Measurements from ENCODE around the gene DYSF.

Gene DYSF

DNA sequence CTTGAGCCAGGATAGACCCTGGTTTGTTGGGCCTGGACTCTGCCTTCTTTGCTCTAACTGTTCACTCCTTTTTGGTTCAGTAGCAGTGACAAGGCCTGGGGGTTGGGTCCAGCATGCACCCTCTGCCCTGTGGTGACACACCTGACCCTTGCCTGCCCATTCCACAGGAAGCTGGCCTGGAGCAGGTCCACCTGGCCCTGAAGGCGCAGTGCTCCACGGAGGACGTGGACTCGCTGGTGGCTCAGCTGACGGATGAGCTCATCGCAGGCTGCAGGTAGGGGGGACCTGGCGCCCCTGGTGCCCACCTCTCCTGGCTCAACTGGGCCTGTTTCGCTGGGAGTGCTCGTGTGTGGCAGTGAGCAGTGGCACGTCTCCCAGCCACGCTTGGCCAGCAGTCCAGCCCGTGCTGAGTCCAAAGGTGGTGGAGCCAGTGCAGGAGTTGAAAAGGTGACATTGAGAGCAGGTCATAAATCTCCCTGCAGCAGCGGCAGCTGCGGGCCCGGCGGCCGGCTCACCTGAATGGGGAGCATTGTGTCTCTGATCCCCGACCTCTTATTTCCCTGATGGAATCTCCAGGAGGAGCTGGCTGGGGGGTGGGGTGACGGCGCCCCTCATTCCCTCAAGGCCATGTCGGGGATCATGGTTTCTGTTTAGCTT lies 102.6 kb downstream of the DYSF start:
- DNase-seq = no peak

DNA sequence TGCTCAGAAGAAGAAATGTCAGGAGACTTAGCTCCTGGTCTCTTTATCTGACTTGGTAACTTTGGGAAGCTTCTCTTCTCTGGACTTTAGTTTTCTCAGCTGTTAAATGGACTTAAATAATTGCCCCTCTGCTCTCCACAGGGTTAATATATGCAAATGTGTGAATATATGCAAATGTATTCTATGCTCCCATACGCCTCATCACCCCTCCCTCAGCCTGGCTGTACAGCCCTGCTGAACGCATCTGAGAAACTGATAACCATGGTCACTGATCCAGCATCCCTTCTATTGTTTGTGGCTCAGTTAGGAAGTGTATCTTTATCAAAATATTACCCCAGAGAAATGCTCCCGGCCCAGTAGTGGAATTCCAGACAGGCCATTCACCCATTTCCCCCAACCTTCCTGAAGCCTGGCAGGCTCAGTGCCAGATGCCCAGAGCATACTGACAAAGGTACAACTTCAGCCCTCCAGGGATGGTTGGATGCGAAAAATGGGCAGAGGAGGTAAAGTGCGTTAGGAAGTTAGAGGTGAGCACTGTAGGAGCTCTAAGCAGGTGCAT lies 103.4 kb downstream of the DYSF start:
- no peak for DNase-seq

DNA sequence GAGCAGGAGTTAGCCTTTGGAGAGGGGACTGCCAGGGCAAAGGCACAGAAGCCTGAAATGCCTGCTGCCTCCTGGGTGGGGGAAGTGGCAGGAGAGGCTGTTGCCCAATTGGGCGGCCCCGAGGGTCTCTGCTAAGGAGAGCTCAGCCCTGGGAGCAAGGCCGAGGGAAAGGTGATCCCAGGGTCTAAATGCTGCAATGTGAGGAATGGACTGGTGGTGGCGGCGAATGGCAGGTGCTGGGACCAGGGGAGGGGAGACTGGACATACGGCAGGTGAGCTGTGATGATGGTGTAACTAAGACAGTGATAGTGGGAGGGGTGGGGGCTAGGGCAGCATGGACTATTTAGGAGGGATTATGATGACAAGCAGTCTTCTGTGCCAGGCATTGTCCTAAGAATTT lies 104.0 kb downstream of the DYSF start:
- DNase-seq = no peak

GRCh38 chr2:71558300-71559051 lies 105.1 kb downstream of the DYSF start:
- DNase-seq = no peak

- no peak for DNase-seq
Observed at GRCh38 chr2:71559080-71559827, 105.9 kb downstream of the DYSF start.

DNA sequence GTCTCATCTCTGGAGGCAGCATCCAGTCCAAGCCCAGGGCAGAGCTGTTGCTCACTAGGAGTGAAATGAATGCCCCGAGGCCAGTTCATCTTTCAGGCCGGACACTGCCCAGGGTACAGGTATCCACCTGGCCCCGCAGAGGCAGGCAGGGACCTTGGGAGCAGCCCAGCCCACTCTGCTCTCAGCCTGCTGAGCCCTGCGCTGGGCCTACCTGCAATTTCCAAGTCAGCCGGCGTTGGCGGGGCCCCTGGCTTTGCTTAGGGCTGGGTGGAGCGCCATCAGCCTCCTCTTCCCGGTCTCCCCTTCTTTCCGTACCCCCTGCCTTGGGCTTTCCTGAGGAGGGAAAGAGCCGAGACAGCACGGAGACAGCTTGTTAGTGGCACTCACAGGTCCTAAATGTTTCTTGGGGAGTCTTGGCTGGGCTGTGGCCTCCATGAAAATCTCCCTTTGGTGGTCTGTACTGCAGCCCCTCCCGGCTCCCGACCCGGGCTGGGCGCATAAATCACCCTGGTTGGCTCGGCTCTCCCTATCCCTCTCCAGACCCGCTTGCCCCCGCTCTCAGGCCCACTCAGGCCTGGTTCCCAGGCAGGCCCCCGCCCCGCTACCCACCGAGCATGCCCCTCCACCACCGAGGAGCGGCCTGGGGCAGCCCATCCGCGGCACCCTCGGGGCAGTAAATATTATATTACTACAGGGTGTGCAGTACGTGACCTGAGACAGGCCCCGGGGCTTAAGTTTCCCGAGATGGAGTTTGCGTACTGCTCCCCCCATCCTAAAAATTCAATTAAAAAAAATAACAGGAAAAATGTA lies 106.7 kb downstream of the DYSF start:
- no peak for DNase-seq

- no peak for DNase-seq
Observed at GRCh38 chr2:71560638-71561011, 107.3 kb downstream of the DYSF start.

- DNase-seq = no peak
Observed at GRCh38 chr2:71561441-71562267, 108.3 kb downstream of the DYSF start.

GRCh38 chr2:71562518-71562917 lies 109.2 kb downstream of the DYSF start:
- no peak for DNase-seq

DNA sequence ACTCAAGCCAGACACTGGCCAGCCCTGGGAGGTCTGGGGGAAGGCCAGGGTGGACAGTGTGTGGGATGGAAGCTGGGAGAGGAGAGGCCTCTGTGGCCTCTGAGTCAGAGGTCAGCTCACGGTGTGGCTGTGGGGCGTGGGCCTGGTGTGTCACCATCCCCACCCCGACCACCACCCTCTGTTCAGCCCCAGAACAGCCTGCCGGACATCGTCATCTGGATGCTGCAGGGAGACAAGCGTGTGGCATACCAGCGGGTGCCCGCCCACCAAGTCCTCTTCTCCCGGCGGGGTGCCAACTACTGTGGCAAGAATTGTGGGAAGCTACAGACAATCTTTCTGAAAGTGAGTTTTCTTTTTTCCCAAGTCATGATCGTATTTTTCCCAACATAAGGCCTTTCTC lies 110.5 kb downstream of the DYSF start:
- peak in 2 of 4 experiments; percentile 5 to 12 for DNase-seq

GRCh38 chr2:71564361-71564760 lies 111.0 kb downstream of the DYSF start:
- DNase-seq = no peak

DNA sequence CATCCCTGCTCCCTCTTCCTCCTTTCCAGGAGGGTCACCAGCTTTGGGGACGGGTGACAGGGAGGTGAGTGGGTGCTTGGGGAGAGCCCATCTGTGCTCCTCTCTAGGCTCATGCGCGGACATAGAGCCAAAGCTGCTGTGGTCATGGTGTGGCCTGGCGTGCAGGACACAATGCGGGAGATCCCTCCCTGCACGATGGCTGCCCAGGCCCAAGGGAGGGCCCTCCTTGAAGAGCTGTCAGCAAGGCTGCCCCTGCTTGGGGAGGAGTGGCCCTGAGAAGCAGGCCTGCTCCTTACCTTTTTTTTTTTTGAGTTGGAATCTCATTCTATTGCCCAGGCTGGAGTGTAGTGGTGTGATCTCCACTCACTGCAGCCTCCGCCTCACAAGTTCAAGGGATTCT lies 111.4 kb downstream of the DYSF start:
- DNase-seq = no peak

DNA sequence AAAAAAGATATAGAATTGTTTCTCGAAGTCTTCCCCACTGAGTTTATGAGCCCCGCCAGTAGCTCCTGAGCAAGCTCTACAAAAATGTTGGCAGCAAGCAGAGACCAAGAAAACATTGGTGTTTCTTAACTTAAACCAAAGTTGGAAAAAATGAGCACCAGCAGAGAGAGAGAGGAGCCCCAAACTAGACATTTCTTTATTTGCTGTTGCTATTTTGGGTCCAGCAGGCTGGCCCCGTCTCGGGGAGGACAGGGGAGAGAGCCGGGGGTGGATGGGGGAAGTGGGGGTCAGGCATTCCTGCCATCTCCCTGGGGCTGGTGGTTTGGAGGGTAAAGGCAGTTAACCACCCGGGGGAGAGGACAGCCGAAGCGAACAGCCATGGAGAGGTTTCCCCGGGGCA lies 113.0 kb downstream of the DYSF start:
- no peak for DNase-seq

- DNase-seq = no peak
Observed at GRCh38 chr2:71567625-71568024, 114.3 kb downstream of the DYSF start.

GRCh38 chr2:71568103-71568502 lies 114.7 kb downstream of the DYSF start:
- DNase-seq = no peak

- no peak for DNase-seq
Observed at GRCh38 chr2:71570511-71570910, 117.2 kb downstream of the DYSF start.

DNA sequence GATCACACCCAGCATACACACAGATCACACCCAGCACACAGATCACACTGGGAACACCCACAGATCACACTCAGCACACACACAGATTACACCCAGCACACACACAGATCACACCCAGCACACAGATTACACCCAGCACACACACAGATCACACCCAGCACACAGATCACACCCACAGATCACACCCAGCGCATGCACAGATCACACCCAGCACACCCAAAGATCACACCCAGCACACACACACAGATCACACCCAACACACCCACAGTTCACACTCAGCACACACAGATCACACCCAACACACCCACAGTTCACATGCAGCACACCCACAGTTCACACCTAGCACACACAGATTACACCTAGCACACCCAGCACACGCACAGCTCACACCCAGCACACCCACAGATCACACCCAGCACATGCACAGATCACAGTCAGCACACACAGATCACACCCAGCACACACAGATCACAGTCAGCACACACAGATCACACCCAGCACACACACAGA lies 117.6 kb downstream of the DYSF start:
- no peak for DNase-seq

DNA sequence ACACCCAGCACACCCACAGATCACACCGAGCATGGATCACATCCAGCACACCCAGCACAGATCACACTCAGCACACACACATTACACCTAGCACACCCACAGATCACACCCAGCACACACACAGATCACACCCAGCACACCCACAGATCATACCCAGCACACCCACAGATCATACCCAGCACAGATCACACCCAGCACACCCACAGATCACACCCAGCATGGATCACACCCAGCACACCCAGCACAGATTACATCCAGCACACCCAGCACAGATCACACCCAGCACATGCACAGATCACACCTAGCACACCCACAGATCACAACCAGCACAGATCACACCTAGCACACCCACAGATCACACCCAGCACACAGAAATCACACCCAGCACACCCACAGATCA lies 118.6 kb downstream of the DYSF start:
- no peak for DNase-seq

DNA sequence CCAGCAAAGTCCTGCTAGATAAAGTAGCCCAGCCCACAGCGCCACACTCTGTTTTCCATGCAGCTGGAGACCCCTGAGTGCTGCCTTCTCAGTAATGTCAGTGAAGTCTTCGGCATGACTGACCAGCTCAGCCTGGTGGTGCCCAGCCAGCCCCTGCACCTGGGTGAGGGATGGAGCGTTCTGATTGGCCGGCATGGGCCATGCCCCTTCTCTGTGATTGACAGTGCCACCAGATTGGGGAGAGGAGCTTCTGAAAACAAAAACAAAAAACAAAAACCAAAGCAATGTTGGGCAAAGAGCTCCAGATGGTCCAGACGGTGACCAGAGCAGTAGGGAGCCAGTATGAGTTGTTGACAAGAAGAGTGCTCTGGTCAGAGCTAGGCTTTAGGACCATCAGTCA lies 122.6 kb downstream of the DYSF start:
- DNase-seq = no peak

DNA sequence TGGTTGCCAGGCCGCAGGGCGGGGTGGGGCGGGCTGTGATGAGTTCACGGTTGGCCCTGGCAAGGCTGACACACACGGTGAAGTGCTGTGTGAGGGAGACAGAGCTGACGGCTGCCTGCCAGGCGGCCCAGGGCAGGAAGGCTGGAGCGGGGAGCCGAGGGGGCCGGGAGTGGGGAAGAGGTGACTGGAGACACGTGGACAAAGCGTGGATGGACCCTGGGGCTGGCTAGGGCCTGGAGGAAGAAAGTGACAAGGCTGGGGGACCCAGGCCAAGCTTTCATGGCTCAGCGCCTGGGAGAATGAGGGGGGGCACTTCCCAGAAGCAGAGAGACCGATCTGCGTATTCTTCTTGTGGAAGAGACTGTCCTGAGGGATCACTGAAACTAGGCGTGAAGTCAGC lies 123.2 kb downstream of the DYSF start:
- DNase-seq = no peak

GRCh38 chr2:71577209-71577608 lies 123.8 kb downstream of the DYSF start:
- DNase-seq = no peak

Measured in suppressor macrophage (primary cell).